COLO668 (cell line): ENCODE measurements around the gene MTR.
"Not testable (repeated sequence)": the region's sequence is repeated elsewhere in the genome, so short reads cannot be mapped to it uniquely, and the experiment has no call there.

Experiments used
- DNase-seq: peaks from one replicate; lab custom pipeline; 2025; ENCODE audit not compliant: unreplicated experiment; lab: John Stamatoyannopoulos, UW

MTR gene

GRCh38 chr1:236830116-236830515, 35.0 kb downstream of the MTR start:
- no peak for DNase-seq

- no peak for DNase-seq
Measured at GRCh38 chr1:236830560-236830959, 35.5 kb downstream of the MTR start.

GRCh38 chr1:236833575-236833974, 38.5 kb downstream of the MTR start:
- DNase-seq: no peak

GRCh38 chr1:236834876-236835275, 39.8 kb downstream of the MTR start:
- no peak for DNase-seq

- no peak for DNase-seq
Measured at GRCh38 chr1:236835491-236835890, 40.4 kb downstream of the MTR start.

GRCh38 chr1:236836157-236836556, 41.1 kb downstream of the MTR start:
- DNase-seq: no peak

- no peak for DNase-seq
Measured at GRCh38 chr1:236837115-236837514, 42.0 kb downstream of the MTR start.

GRCh38 chr1:236837897-236838296, 42.8 kb downstream of the MTR start:
- DNase-seq: no peak

- DNase-seq: no peak
Measured at GRCh38 chr1:236841341-236841740, 46.2 kb downstream of the MTR start.

GRCh38 chr1:236844499-236845271, 49.6 kb downstream of the MTR start:
- DNase-seq: no peak

- DNase-seq: no peak
Measured at GRCh38 chr1:236845830-236846229, 50.7 kb downstream of the MTR start.

GRCh38 chr1:236848274-236848923, 53.3 kb downstream of the MTR start:
- no peak for DNase-seq

GRCh38 chr1:236850077-236850979, 55.2 kb downstream of the MTR start:
- no peak for DNase-seq

GRCh38 chr1:236851871-236852270, 56.8 kb downstream of the MTR start:
- DNase-seq: no peak

GRCh38 chr1:236853921-236854604, 59.0 kb downstream of the MTR start:
- DNase-seq: no peak

- no peak for DNase-seq
Measured at GRCh38 chr1:236854605-236854983, 59.5 kb downstream of the MTR start.

- not testable (repeated sequence) for DNase-seq
Measured at GRCh38 chr1:236856649-236857048, 61.6 kb downstream of the MTR start.

- DNase-seq: no peak
Measured at GRCh38 chr1:236858165-236858564, 63.1 kb downstream of the MTR start.

GRCh38 chr1:236860101-236860500, 65.0 kb downstream of the MTR start:
- DNase-seq: no peak

- DNase-seq: no peak
Measured at GRCh38 chr1:236860674-236861073, 65.6 kb downstream of the MTR start.

- DNase-seq: no peak
Measured at GRCh38 chr1:236861560-236862218, 66.6 kb downstream of the MTR start.
